Activated naive CD4-positive, alpha-beta T cell treated with anti-CD3 and anti-CD28 coated beads, Interleukin-2, amount 10 ng/mL, durations not matched to agents 7 days and 5 days (primary cell): ENCODE measurements around the gene CT55.
"Not testable (repeated sequence)": the region's sequence is repeated elsewhere in the genome, so short reads cannot be mapped to it uniquely, and the experiment has no call there.

Experiments used
- CTCF ChIA-PET: fragments of 350-600 bp; sonication (Branson Sonifier 250); formaldehyde crosslinking; loops from one replicate; lab custom pipeline; 2021; ENCODE audit warnings: antibody characterized with exemption; lab: Charles Lee
- DNase-seq: peaks from one replicate; pipeline ENCODE4 v3.0.0-alpha.2; 2020
- H3K27ac Mint-ChIP-seq: one replicate; pipeline ENCODE4 v1.8.0; 2021; ENCODE audit warnings: mild to moderate bottlenecking, moderate library complexity, mixed read lengths
- H3K27me3 Mint-ChIP-seq: one replicate; pipeline ENCODE4 v1.8.0; 2021; ENCODE audit warnings: mild to moderate bottlenecking, mixed read lengths
- H3K36me3 Mint-ChIP-seq: one replicate; pipeline ENCODE4 v1.8.0; 2021; ENCODE audit warnings: mixed read lengths
- H3K4me1 Mint-ChIP-seq: one replicate; pipeline ENCODE4 v1.8.0; 2021; ENCODE audit warnings: mixed read lengths
- H3K4me3 Mint-ChIP-seq: one replicate; pipeline ENCODE4 v1.8.0; 2021; ENCODE audit warnings: mild to moderate bottlenecking, moderate library complexity, mixed read lengths
- H3K9me3 Mint-ChIP-seq: one replicate; pipeline ENCODE4 v1.8.0; 2021; ENCODE audit warnings: mixed read lengths

Gene CT55

GRCh38 chrX:135120056-135120576 is 51.1 kb downstream of the CT55 start, which contains the start of gene ETDB:
ETDB (minus strand) TSS chrX:135120526; CDS start chrX:135119261, 1,265 bp downstream.
- CTCF ChIA-PET, H3K4me1 Mint-ChIP-seq, H3K27ac Mint-ChIP-seq, H3K9me3 Mint-ChIP-seq, H3K36me3 Mint-ChIP-seq, H3K4me3 Mint-ChIP-seq, DNase-seq, H3K27me3 Mint-ChIP-seq: not testable (repeated sequence)

- H3K27me3 Mint-ChIP-seq, CTCF ChIA-PET, H3K9me3 Mint-ChIP-seq, H3K36me3 Mint-ChIP-seq, DNase-seq, H3K27ac Mint-ChIP-seq, H3K4me1 Mint-ChIP-seq, H3K4me3 Mint-ChIP-seq: not testable (repeated sequence)
Measured at GRCh38 chrX:135116064-135116463, 55.1 kb downstream of the CT55 start.

GRCh38 chrX:135114392-135114791 is 56.8 kb downstream of the CT55 start:
- Mint-ChIP-seq H3K36me3 (no peaks in the 10 kb centered on the region), H3K27me3 (peaks cover 10% of the 10 kb centered on the region), H3K27ac (no peak overlapping the region), H3K4me3 (no peak overlapping the region), H3K4me1 (no peaks in the 10 kb centered on the region), H3K9me3 (no peaks in the 10 kb centered on the region)
- DNase-seq, result no peak
- CTCF ChIA-PET, result interaction anchor here (4.2 kb wide), 1 partner anchor 71 kb away, joined by 26 read pairs; no protein-coding TSS in a partner anchor

- no peaks in the 10 kb centered on the region for H3K36me3 Mint-ChIP-seq
- no peak for DNase-seq
- H3K27ac Mint-ChIP-seq, result no peak overlapping the region
- H3K27me3 Mint-ChIP-seq, result peaks cover 20% of the 10 kb centered on the region
- no peaks in the 10 kb centered on the region for H3K9me3 Mint-ChIP-seq
- no peak overlapping the region for H3K4me3 Mint-ChIP-seq
- CTCF ChIA-PET, result interaction anchor here (1.0 to 4.2 kb wide), 3 partner anchors 57 to 351 kb away, joined by 4 to 26 read pairs (median 4); no protein-coding TSS in a partner anchor
- H3K4me1 Mint-ChIP-seq, result no peaks in the 10 kb centered on the region
Measured at GRCh38 chrX:135112743-135113142, 58.5 kb downstream of the CT55 start.

- Mint-ChIP-seq H3K4me1 (no peaks in the 10 kb centered on the region), H3K4me3 (no peak overlapping the region), H3K27me3 (peaks cover 20% of the 10 kb centered on the region), H3K27ac (no peak overlapping the region), H3K9me3 (no peaks in the 10 kb centered on the region), H3K36me3 (no peaks in the 10 kb centered on the region)
- DNase-seq, result peak; percentile 45
- CTCF ChIA-PET, result interaction anchor here (0.8 to 4.2 kb wide), 4 partner anchors 58 to 352 kb away, joined by 3 to 26 read pairs (median 4); no protein-coding TSS in a partner anchor
Measured at GRCh38 chrX:135112096-135112729, 59.0 kb downstream of the CT55 start.

- Mint-ChIP-seq H3K4me1 (no peaks in the 10 kb centered on the region), H3K27me3 (peaks cover 25% of the 10 kb centered on the region), H3K4me3 (no peak overlapping the region), H3K36me3 (no peaks in the 10 kb centered on the region), H3K9me3 (no peaks in the 10 kb centered on the region), H3K27ac (no peak overlapping the region)
- CTCF ChIA-PET, result no interaction called here
- DNase-seq, result no peak
Measured at GRCh38 chrX:135109554-135109953, 61.6 kb downstream of the CT55 start.
